IMR-90 (cell line): ENCODE measurements around the gene GRIK5. TPM values are rescaled to one million over a fixed set of nuclear protein-coding genes. Genes with fewer than 3 reads are reported as not detected.

Experiments used
- ATAC-seq: fragments of 200-7000 bp; cut with Tn5 transposase; 2 replicates; pipeline ENCODE4 v1.9.1; 2020; ENCODE audit warnings: low read depth, mild to moderate bottlenecking, moderate library complexity
- BruUV-seq: library from RNA; stranded (reverse); fragments of 400-500 nt; replicated peaks from 2 replicates; lab custom pipeline; 2021; lab: Mats Ljungman, UMichigan
- CTCF ChIA-PET: fragments of 300-600 bp; formaldehyde crosslinking; extraction: SDS; loops from one replicate; lab custom pipeline; 2021; ENCODE audit warnings: antibody characterized with exemption; lab: Yijun Ruan, JAX
- POLR2A ChIA-PET: fragments of 300-600 bp; sonication (Branson Sonifier 250); formaldehyde crosslinking; loops from one replicate; lab custom pipeline; 2022; ENCODE audit warnings: antibody characterized with exemption; ENCODE audit not compliant: unreplicated experiment; lab: Charles Lee
- DNase-seq: peaks from one replicate; pipeline ENCODE4 v3.0.0; 2013
- H2AFZ ChIP-seq: replicated peaks from 2 replicates; pipeline ENCODE3; 2013; ENCODE audit warnings: low read length, mild to moderate bottlenecking; ENCODE audit not compliant: poor library complexity
- H2AK5ac ChIP-seq: 2 replicates; pipeline ENCODE4 v1.6.1; 2013; ENCODE audit warnings: low read depth, low read length, inconsistent platforms
- H2AK9ac ChIP-seq: replicated peaks from 2 replicates; pipeline ENCODE3; 2013; ENCODE audit warnings: mild to moderate bottlenecking, low read depth, low read length, moderate library complexity; ENCODE audit not compliant: poor library complexity
- H2BK120ac ChIP-seq: 2 replicates; pipeline ENCODE4 v1.6.1; 2013; ENCODE audit warnings: low read depth, low read length, inconsistent platforms
- H2BK15ac ChIP-seq: 3 replicates; pipeline ENCODE4 v1.6.1; 2013; ENCODE audit warnings: low read depth, low read length, inconsistent platforms
- H2BK20ac ChIP-seq: 2 replicates; pipeline ENCODE4 v1.6.1; 2013; ENCODE audit warnings: low read depth, mild to moderate bottlenecking, inconsistent platforms, low read length, moderate library complexity
- H2BK5ac ChIP-seq: 2 replicates; pipeline ENCODE4 v1.6.1; 2013; ENCODE audit warnings: mild to moderate bottlenecking, low read depth, low read length, inconsistent platforms; ENCODE audit not compliant: poor library complexity, severe bottlenecking
- H3K14ac ChIP-seq: replicated peaks from 2 replicates; pipeline ENCODE4 v1.6.1; 2013; ENCODE audit warnings: low read depth, low read length, inconsistent platforms
- H3K18ac ChIP-seq: 2 replicates; pipeline ENCODE4 v1.6.1; 2013; ENCODE audit warnings: low read depth, low read length, control low read depth
- H3K23ac ChIP-seq: 2 replicates; pipeline ENCODE4 v1.6.1; 2013; ENCODE audit warnings: low read depth, low read length, inconsistent platforms
- H3K27ac ChIP-seq: 2 replicates; pipeline ENCODE4 v1.5.1; 2013; ENCODE audit warnings: mild to moderate bottlenecking, control low read depth, low read length; ENCODE audit not compliant: insufficient read depth
- H3K27me3 ChIP-seq: 2 replicates; pipeline ENCODE4 v1.6.1; 2013; ENCODE audit warnings: low read length; ENCODE audit not compliant: control insufficient read depth, insufficient read depth
- H3K36me3 ChIP-seq: 2 replicates; pipeline ENCODE4 v1.6.1; 2013; ENCODE audit warnings: low read length, mixed read lengths; ENCODE audit not compliant: control insufficient read depth, insufficient read depth
- H3K4ac ChIP-seq: 2 replicates; pipeline ENCODE4 v1.6.1; 2013; ENCODE audit warnings: low read depth, low read length, inconsistent platforms
- H3K4me1 ChIP-seq: 2 replicates; pipeline ENCODE4 v1.6.1; 2013; ENCODE audit warnings: low read length, mixed read lengths; ENCODE audit not compliant: control insufficient read depth, insufficient read depth
- H3K4me2 ChIP-seq: 2 replicates; pipeline ENCODE4 v1.6.1; 2013; ENCODE audit warnings: low read depth, mild to moderate bottlenecking, control low read depth, low read length, moderate library complexity
- H3K4me3 ChIP-seq: 2 replicates; pipeline ENCODE4 v1.5.1; 2013; ENCODE audit warnings: low read depth, mild to moderate bottlenecking, control low read depth, low read length, moderate library complexity; ENCODE audit not compliant: insufficient read depth
- H3K56ac ChIP-seq: 2 replicates; pipeline ENCODE4 v1.6.1; 2013; ENCODE audit warnings: low read length, inconsistent platforms; ENCODE audit not compliant: insufficient read depth; ENCODE audit errors: extremely low read depth
- H3K79me1 ChIP-seq, 2 experiments: 2 replicates each; pipeline ENCODE4 v1.6.1; 2013; ENCODE audit warnings: low read length in 2 of 2, inconsistent platforms in 1 of 2, low read depth in 1 of 2
- H3K9ac ChIP-seq: 2 replicates; pipeline ENCODE4 v1.6.1; 2013; ENCODE audit warnings: low read depth, low read length, control low read depth
- H3K9me1 ChIP-seq: 2 replicates; pipeline ENCODE4 v1.6.1; 2013; ENCODE audit warnings: low read length, inconsistent platforms; ENCODE audit not compliant: insufficient read depth
- H3K9me3 ChIP-seq: 2 replicates; pipeline ENCODE4 v1.6.1; 2013; ENCODE audit warnings: low read length; ENCODE audit not compliant: control insufficient read depth, insufficient read depth
- H4K20me1 ChIP-seq: 2 replicates; pipeline ENCODE4 v1.6.1; 2013; ENCODE audit warnings: low read length, inconsistent platforms; ENCODE audit not compliant: insufficient read depth
- H4K5ac ChIP-seq: 2 replicates; pipeline ENCODE4 v1.6.1; 2013; ENCODE audit warnings: mild to moderate bottlenecking, low read depth, low read length, control low read depth
- H4K8ac ChIP-seq, 2 experiments: 2 replicates each; pipeline ENCODE4 v1.6.1; 2013; ENCODE audit warnings: low read depth in 2 of 2, low read length in 2 of 2, control low read depth in 1 of 2, inconsistent platforms in 1 of 2
- H4K91ac ChIP-seq: 2 replicates; pipeline ENCODE4 v1.6.1; 2013; ENCODE audit warnings: low read depth, low read length, inconsistent platforms; ENCODE audit not compliant: insufficient read depth
- BHLHE40 ChIP-seq: fragments of 150-350 bp; IDR thresholded peaks from 2 replicates; pipeline ENCODE4 v1.6.1; 2016; ENCODE audit warnings: mild to moderate bottlenecking, low read depth, low read length
- CHD1 ChIP-seq: IDR thresholded peaks from 2 replicates; pipeline ENCODE4 v1.6.1; 2012; ENCODE audit warnings: low read depth, low read length, improper control_type of control experiment
- ELK1 ChIP-seq: fragments of 150-350 bp; IDR thresholded peaks from 2 replicates; pipeline ENCODE4 v1.6.1; 2016; ENCODE audit warnings: low read depth, mild to moderate bottlenecking, low read length, moderate library complexity, borderline replicate concordance
- FOS ChIP-seq: fragments of 150-350 bp; IDR thresholded peaks from 2 replicates; pipeline ENCODE4 v1.6.1; 2016; ENCODE audit warnings: low read depth, low read length
- NFE2L2 ChIP-seq: fragments of 150-350 bp; IDR thresholded peaks from 2 replicates; pipeline ENCODE4 v1.6.1; 2016; ENCODE audit warnings: low read depth, mild to moderate bottlenecking, low read length
- RCOR1 ChIP-seq: IDR thresholded peaks from 2 replicates; pipeline ENCODE4 v1.6.1; 2012; ENCODE audit warnings: mild to moderate bottlenecking, low read length, improper control_type of control experiment; ENCODE audit not compliant: insufficient replicate concordance
- RFX5 ChIP-seq: IDR thresholded peaks from 2 replicates; pipeline ENCODE4 v1.8.0; 2012; ENCODE audit warnings: low read depth, mild to moderate bottlenecking, low read length, moderate library complexity
- SMC3 ChIP-seq: fragments of 150-350 bp; IDR thresholded peaks from 2 replicates; pipeline ENCODE4 v1.6.1; 2016; ENCODE audit warnings: low read depth, mild to moderate bottlenecking, antibody characterized with exemption, low read length, moderate library complexity
- WGBS, 2 experiments: methylation state at CpG; one replicate each; pipeline versions ENCODE4 v1.1.5 to v1.1.7; 2013; ENCODE audit warnings: missing lambda C conversion rate in 2 of 2; ENCODE audit not compliant: insufficient read length in 1 of 2; ENCODE audit errors: extremely low coverage in 2 of 2; 5-methylcytosine and 5-hydroxymethylcytosine counted together
- dilution Hi-C: fragments of 300-500 bp; cut with HindIII; formaldehyde crosslinking; loops from one replicate; pipeline ENCODE4 v1.14.3; 2018; ENCODE audit warnings: low sequenced_read_pairs; ENCODE audit not compliant: unreplicated experiment
- in situ Hi-C: fragments of 300-500 bp; cut with MboI; formaldehyde crosslinking; loops from 3 replicates; pipeline ENCODE4 v1.14.3; 2019; ENCODE audit warnings: low sequenced_read_pairs, inconsistent platforms, mixed read lengths
- intact Hi-C: fragments of 100-400 bp; cut with micrococcal nuclease; formaldehyde crosslinking; loops from 2 replicates; pipeline ENCODE4 v1.10.0; 2022
- polyA plus RNA-seq, 3 experiments: library from polyadenylated mRNA; depleted of rRNA; stranded (reverse); fragments of >200 nt; gene quantifications; 2 replicates each; pipeline ENCODE4 v1.2.3, GENCODE V29; 2012; ENCODE audit warnings: low replicate concordance in 1 of 3
- total RNA-seq: library from RNA; depleted of rRNA; stranded (reverse); fragments of >200 nt; gene quantifications from 2 replicates; pipeline ENCODE4 v1.2.3, GENCODE V29; 2012

Gene GRIK5
- total and polyA plus RNA-seq, 2 of the 4 experiments (the other 2 are of a cell fraction): 0.10 TPM; not detected in 1

DNA sequence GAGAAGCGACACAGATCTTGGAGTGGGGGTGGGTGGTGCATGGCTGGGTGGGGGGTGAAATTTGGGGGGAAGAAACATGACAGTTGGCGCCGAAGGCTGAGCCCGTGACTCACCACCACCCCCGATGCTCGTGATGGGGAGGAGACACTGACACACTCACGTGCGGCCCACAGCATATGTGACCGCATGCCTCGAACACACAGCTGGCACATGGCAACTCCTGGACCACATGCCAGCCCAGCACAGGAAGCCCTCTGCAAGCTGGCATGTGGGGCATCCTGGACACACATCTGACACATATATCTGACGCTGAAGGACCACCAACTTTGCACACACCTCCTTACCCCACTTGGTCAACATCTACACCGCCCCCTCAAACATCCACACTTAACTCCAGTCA, 1.2 kb upstream of the GRIK5 start:
- no peak for TF ChIP-seq CHD1
- TF ChIP-seq FOS: no peak
- no peak for TF ChIP-seq NFE2L2
- TF ChIP-seq RFX5: no peak
- no peak for TF ChIP-seq ELK1
- no peak for TF ChIP-seq BHLHE40
- no peak for TF ChIP-seq RCOR1
- TF ChIP-seq SMC3: no peak
- H3K4me1 ChIP-seq: peaks cover 3% of the 10 kb centered on the region
- no peak overlapping the region for H2AK5ac ChIP-seq
- ChIA-PET CTCF (no interaction called here), POLR2A (no interaction called here)
- no peaks in the 10 kb centered on the region for H3K9me3 ChIP-seq
- H3K14ac ChIP-seq: no peak overlapping the region
- no peak overlapping the region for H2BK120ac ChIP-seq
- no peak overlapping the region for H3K4me2 ChIP-seq
- intact Hi-C loops: no loop called here
- dilution Hi-C loops: no loop called here
- H4K20me1 ChIP-seq: no peaks in the 10 kb centered on the region
- H3K56ac ChIP-seq: no peak overlapping the region
- no peak overlapping the region for H4K8ac ChIP-seq
- H3K79me1 ChIP-seq: peaks cover 12% of the 10 kb centered on the region in 2 experiments; a peak in 3 of 4 replicates
- peaks cover 44% of the 10 kb centered on the region for H3K27me3 ChIP-seq
- no peak overlapping the region for H3K4me3 ChIP-seq
- no peak overlapping the region for H3K23ac ChIP-seq
- H3K18ac ChIP-seq: no peak overlapping the region
- no peak for DNase-seq
- no peak overlapping the region for H2BK20ac ChIP-seq
- no peak overlapping the region for H3K27ac ChIP-seq
- no peaks in the 10 kb centered on the region for H3K9me1 ChIP-seq
- H2AFZ ChIP-seq: no peak overlapping the region
- H2BK5ac ChIP-seq: no peak overlapping the region
- in situ Hi-C loops: no loop called here
- no peak overlapping the region for H4K91ac ChIP-seq
- no peak for ATAC-seq
- H3K36me3 ChIP-seq: no peaks in the 10 kb centered on the region
- no peak overlapping the region for H3K4ac ChIP-seq
- no peak overlapping the region for H4K5ac ChIP-seq
- H2BK15ac ChIP-seq: no peak overlapping the region
- no TSS peak for BruUV-seq
- H2AK9ac ChIP-seq: no peak overlapping the region
- H3K9ac ChIP-seq: no peak overlapping the region
- WGBS, 2 experiments: 100% methylated on average over 4 of the region's 12 CpGs; no CpG with 5 or more reads in 1 of the 2 experiments
